GM19438 (cell line): ENCODE data around the gene CEP44.
A peak's percentile ranks its signal among the peaks of the same experiment; 100 is the strongest.
"Not testable (repeated sequence)": the region's sequence is repeated elsewhere in the genome, so short reads cannot be mapped to it uniquely, and the experiment has no call there.

Experiments
- ATAC-seq: cut with Tn5 transposase; IDR thresholded peaks from one replicate; pipeline ENCODE4 v1.9.1; 2021; ENCODE audit warnings: low read depth; ENCODE audit not compliant: unreplicated experiment

CEP44 gene, protein sequence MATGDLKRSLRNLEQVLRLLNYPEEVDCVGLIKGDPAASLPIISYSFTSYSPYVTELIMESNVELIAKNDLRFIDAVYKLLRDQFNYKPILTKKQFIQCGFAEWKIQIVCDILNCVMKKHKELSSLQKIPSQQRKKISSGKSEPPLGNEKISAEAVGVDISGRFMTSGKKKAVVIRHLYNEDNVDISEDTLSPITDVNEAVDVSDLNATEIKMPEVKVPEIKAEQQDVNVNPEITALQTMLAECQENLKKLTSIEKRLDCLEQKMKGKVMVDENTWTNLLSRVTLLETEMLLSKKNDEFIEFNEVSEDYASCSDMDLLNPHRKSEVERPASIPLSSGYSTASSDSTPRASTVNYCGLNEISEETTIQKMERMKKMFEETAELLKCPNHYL

DNA sequence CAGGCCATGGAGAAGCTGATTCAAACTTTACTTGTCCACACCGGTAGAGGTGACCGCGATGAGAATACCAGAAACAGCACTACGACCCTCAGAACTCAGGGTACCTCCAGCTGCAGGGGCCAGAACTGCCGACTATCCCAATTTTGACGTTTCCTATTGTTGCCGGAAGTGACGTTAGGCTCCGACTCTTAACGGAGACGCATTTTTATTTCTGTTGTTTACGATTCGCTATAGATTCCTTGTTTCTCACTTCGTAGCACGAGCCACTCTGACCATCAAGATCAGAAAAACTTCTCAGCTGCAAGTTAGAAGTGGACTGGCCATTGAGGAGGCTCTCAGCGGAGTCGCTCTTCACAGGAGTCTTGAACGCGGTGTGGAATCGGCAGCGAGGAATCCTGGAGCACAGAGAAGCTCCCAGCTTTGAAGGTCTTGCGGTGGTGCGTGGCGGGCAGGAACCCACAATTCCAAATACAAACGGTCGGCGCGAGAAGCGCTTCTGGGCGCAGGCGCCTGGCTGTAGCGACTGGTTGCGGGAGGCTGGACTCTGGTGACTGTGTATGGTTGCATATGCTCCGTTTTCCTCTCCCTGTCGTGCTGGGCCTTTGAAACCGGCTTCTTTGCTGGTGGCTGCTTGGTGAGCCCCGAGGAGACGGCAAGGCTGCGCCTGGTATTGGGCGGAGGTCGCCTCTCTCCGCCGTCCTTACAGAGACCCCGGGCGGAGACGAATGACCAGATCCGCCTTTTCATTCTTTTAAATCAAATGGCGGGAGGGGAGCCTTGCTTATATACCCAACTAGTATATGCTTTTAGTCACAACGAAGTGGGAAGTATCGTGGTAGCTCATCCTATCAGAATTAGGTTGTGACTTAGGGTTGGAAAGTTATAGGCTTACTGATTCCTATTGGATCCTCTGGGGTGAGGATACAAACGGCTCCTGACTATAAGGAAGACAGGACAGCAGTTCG lies at the start of gene CEP44, which contains the start of gene FBXO8:
TSS of gene CEP44 (plus strand) at position 405 of the 965 bp plus-strand sequence. CDS start 15,211 bp downstream, outside the sequence.
TSS of gene FBXO8 (minus strand) at position 161 of the 965 bp plus-strand sequence. CDS start 20,575 bp downstream, outside the sequence.
- ATAC-seq, result peak; percentile 58

DNA sequence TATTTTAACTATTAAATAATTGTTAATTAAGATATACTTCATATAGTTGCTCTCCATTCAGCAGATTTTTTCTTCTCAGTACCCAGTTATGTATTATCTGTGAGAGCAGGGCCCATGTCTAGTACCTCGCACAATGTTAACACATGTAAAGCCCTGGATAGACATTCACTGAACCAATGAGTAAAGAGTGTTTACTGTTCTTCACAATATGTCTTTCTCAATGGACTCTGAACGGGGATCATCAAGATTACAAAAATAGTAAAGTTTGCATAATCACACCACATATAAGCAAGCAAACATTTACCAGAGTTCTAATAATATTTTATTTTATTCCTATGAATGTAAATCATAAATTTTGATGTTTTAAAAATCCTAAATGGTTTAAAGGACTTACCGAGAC lies 47.4 kb upstream of the CEP44 start:
- ATAC-seq, result no peak

DNA sequence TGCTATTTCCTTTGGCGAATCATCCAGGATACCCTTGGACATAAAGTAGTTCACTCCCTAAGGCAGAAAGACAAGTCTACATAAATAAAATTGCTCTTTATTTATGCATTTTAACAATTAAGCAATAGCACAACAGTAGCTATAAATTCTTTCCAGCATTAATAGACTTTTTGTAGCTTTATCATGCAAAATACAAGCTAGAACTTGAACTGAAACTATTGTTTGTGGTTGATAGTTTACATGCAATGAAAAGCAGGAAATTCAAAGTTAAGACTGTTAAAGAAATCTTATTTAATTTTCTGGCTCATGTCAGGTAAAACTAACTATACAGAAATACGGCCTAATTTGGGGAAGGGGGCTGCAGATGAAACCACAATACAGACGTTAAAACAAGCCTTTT lies 42.5 kb upstream of the CEP44 start:
- ATAC-seq, result no peak

DNA sequence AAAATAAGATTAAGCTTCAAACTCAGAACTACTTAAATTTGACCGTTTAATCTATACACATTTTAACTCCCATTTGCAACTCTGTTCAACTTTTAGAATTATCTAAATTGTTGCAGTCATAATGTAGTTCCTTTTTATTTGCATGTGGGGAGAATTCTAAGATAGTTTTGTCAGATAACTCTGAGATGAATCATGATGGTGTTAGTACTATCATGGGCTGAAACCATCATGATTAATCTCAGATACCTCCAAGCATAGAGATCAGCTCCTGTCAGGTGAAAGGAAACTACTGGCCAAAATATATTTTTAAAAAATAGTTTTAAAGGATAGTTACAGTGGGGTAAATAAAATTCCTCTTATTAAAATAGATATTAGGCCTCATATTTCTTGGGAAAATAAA lies 39.3 kb upstream of the CEP44 start:
- no peak for ATAC-seq

DNA sequence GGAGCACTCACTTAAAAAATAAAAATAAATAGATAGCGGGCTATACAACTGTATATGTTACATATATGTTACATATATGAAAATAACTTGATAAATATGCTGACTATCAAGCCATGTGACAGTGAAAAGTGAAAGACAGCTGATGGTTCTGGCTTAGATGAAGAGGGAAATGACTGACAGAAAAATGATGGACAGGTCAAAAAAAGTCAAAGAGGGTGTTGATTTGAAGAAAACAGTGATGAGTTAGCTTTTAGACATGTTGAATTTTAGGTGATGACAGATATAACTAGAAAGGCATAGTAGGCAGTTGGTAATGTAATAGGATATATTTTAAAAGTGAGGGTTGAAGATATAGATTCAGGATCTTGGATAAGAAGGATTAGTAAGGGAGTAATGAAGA lies 38.0 kb upstream of the CEP44 start:
- no peak for ATAC-seq

DNA sequence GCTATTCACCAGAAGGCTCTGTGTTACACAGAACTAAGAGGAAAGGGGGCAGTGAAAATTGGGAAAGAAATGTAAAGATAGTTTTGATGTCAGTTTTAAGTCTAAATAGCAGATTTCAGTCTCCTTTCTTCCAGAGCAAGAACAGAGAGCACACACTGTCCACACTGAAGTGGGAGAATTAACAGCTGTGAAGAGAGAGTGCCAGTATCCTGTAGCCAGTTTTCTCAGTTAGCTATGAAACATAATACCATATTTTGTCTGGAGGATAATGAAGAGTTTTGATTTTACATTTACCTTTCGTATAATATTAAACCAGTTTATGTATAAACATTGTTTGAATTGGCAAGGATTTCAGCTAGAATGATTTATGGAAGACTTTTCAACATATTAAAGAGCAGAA lies 35.3 kb upstream of the CEP44 start:
- no peak for ATAC-seq

DNA sequence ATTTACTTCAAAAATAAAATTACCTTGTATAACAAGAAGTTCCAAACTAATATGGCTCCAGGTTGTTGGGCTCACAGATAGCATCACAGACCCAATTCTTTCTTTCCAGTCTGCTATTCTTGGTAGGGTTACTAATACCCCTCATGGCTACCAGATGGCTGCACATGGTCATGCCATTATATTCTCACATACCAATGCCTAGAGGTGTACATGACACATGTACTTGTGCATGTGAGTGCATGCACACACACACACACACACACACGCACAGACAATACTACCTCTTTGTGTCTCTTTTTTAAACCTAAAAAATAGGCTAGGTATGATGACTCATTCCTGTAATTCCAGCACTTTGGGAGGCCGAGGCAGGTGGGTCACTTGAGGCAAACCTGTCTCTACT lies 31.3 kb upstream of the CEP44 start:
- ATAC-seq, result no peak

DNA sequence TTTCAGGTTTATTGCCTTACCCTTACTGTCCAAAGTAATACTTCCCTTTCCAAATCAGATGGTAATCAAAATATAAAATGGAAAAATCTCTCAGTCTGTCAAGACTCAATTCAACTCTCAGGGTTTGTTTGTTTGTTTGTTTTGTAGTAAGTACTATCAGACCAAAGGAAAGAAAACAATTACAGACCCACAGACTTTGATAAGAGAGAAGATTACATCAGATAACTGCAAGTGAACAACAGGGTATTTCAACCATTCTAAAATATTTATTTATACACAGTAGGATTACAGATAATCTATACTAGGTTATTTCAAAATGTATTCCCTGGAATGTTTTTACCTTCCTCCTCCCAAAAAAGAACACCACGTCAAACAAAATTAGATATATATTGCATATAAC lies 29.1 kb upstream of the CEP44 start:
- ATAC-seq, result no peak

DNA sequence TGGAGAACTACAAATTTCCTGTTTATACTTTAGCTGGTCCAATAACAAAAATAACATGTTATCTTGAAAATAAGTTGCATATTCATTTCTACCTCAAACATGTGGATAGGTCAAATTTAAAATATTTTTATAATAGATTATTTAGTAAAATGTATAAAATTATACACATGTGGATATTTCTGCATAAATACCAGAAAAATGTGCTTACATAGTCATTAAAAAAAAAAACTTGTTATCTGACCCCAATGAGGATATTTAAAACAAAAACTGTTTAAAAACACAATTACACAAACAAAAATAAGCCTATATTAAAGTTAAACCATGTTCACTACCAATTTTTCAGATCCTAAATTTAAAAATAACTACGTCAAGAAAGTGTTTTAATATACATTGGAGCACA lies 28.3 kb upstream of the CEP44 start:
- ATAC-seq, result no peak

DNA sequence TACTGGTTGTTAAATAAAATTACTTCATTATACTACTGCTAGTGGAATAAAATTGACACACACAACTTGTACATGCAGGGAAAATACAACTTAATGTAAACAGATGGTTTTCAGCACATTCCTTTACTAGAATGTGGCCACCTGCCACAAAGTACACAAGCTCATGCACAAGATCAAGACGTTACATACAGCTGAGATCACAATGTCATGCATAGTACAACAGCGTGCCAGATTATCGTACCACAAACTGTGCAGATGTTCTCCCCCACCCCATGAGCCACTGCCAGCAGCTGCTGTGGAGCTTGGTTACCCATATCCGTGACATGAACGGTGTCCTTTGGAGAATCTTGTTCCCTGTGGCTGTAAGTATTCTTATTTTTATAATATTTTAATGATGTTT lies 27.9 kb upstream of the CEP44 start:
- ATAC-seq, result no peak

DNA sequence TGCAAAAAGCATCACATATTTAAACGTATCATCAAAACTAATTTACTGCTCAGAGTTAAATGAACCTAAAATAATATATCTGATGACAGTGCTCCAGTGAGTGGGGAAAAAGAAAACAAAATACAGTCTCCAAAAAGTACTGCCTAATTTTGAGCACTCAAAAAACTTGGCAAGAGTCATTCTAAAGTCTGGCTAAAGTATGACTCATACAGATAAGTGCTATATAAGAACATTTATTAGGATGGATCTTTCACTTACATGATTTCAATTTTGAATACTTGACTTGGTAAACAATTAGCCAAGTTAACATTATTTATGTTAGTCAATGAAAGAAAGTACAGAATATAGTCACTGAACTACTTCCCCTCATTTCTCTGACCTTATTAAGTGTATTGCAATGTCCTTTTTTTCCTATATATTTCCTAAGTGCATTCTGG lies 27.4 kb upstream of the CEP44 start:
- ATAC-seq, result no peak

DNA sequence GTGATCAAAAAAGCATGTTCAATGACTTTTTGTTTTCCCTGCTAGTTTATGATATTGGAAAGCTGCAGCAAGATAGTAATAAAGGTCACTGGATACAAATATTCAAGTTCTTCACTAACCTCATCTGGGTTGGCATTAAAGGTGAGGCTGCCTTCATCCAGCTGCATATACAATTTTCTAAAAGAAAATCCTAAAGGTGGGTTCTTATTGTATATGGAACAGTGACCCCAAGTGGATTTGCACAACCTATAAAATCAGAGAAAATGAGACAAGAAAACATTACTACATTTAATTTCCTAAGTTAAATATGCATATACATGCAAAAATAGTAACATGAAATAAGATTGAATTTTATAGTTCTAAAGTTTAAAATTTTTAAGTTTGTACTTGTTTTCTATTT lies 24.1 kb upstream of the CEP44 start:
- no peak for ATAC-seq

DNA sequence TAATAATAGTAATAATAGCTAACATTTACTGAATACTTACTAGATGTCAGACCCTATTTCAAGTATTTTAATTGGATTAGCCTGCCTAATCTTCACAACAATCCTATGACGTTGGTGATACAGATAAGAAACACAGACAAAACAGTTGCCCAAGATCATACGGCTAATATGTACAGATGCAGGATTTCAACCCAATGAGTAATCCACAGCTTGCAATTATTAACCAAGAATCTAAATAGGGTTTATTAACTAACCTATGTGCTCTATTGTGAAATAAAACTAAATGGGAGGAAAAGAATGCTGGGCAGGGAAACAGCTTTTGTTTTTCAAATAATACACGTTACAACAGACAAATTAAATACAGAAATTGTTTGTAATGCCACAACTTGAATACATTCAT lies 23.6 kb upstream of the CEP44 start:
- peak; percentile 79 for ATAC-seq

DNA sequence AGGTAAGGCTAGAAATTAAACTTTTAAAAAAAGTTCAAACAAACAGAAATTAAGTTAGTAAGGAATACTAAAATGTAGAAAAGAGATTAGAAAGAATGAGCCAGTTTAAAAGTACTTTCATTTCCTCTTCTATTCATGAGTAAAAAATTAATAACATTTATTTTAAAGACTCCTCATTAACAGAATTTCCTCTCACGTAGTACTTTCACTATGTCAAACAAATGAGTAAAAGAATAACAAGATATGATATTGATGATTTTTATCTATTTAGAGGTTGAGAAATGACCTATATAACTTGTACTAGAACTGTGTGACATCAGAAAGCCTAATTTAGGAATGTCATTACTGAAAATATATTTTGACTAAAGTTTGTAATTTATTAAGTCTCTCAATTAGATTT lies 22.3 kb upstream of the CEP44 start:
- not testable (repeated sequence) for ATAC-seq

DNA sequence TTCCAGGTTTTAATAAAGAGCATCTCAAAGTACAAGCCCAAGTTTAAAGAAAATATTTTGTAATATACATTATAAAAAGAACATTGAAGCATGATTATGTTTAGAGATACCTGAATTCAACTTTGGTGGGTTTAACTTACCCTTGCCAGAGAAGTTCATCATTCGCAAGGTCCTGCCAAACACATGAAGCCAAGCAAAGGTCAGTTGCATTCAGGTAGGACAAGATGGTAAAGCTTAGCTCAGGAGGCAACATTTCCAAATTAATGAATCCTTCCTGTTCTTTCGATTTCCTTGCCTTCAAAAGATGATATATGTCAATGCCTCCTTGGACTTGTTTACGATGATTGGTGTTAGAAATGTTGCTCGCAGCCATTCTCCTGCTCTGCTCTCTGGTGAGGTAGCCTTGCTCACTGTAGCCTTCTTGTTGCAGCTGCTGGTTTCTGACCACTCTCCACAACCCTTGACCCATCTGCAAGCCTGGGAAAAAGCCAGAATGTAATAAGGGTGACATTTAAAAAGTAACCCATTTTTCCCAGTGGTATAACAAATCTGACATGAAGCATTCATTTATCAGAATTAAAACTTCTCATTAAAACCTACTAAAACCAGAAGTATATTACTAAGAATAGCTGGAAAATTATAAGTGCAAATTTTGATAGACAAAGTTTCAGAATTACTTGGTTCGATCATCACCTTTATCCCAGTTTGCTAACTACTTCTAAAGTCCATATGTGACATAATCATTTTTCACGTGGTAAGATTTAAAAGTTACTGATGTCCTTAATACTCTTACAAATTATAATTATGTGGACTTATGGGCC lies 20.9 kb upstream of the CEP44 start:
- no peak for ATAC-seq

DNA sequence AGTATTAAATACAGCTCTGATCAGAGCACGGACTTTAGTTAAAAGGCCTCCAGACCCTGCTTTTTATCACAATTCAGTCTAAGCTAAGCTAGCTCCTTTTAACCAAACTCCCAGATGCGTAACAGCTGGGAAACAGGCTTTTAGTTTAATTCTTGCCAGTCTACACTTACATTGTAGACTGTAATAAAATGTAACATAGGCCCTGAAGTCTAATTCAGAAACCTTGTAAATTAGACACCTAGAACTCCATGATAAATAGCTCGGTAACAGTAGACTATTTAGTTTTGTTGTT lies 20.3 kb upstream of the CEP44 start:
- ATAC-seq, result no peak

DNA sequence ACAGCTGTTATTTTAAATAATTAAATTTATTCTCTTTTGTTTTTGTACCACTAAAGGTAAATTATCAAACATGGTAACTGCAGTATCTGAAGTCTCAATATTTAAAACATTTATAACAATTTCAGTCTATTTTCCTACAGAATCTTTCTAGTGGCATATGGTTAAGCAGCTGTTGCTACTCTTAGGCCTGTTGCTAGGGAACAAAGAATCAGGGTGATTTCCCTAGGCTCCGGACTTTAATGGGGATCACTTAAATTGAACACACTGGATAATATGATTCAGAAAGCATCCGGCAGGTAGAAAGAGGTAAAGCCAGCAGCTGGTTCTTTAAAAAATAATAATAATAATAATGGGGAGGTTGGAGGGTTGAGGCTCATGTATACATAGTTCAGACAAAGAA lies 17.8 kb upstream of the CEP44 start:
- ATAC-seq, result no peak

DNA sequence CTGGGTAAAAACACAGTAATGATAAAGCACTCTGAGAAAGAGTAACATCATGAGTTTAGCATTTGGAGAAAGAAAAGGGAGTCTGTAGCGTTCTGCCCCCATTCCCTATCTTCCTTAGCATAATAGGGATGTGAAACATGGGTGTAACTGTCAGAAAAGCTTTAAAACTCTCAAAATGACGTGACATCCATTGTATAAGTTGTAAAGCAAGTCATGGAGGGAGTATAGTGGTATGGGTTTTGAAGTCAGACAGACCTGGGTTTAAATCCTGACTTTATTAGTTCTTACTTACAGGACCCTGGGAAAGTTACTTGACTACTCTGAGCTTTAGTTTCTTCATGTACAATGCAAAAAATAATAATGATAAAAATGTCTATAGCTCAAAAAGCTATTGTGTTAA lies 17.3 kb upstream of the CEP44 start:
- no peak for ATAC-seq

DNA sequence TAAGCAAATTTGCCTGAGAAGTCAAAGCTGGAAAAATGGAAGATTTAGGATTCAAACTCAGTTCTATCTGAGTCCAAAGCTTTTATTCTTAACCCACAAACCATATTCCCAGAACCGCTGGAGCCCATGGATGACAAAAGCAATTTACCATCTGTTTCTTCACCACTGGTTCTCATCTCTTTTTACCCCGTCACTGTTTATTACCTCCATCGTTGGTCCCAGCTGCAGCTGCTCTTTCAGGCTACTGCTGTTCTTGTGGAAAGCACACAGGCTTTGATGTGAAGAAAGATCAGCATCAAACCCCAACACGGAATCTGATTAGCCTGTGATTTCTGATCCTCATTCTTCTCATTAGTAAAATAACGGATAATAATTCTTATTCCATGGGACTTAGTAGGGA lies 9.8 kb upstream of the CEP44 start:
- no peak for ATAC-seq

DNA sequence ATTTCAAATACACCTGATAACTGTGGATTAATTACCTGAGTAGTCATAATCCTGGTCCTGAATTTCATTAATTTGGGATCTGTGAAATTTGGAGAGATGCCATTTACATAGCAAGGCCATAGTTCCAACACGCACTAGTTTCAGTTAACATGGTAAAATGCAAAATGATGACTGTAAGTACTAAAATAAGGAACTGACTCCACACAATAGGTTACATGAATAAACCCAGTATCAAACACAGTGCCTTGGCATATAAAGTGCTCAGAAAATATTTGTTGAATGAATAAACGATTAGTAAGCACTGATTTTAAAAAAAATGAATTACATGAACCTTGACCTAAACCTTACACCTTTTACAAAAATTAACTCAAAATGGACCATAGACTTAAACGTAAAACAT lies 9.3 kb upstream of the CEP44 start:
- ATAC-seq, result no peak

DNA sequence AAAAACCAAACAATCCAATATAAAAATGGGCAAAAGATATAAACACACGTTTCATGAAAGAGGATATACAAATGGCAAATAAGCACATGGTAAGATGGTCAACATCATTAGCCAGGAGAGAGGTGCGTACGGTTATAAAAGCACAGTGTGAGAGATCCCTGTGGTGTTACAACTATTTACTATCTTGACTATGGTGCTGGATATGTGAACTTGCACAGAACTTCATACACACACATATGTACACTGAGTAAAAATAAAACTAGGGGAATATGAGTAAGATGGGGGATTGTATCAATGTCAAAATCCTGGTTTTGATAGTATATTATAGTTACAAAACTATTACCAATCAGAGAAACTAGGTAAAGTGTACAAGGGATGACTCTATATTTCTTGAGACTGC lies 8.6 kb upstream of the CEP44 start:
- no peak for ATAC-seq
